Left renal cortex interstitium (tissue), 4 donors: ENCODE data around the gene CSNK1G1. TPM values are rescaled to one million over a fixed set of nuclear protein-coding genes. Genes with fewer than 3 reads are reported as not detected.
"Not testable (repeated sequence)": the region's sequence is repeated elsewhere in the genome, so short reads cannot be mapped to it uniquely, and the experiment has no call there.

ENCODE experiments used
- DNase-seq, 4 donors: peaks; one replicate each; pipeline ENCODE4 v3.0.0-alpha.2; 2013; ENCODE audit warnings: low read depth in 4 of 4, low spot score in 2 of 4, missing footprints in 1 of 4
- polyA plus RNA-seq, 4 donors: library from polyadenylated mRNA; unstranded; fragments of 120-200 nt; gene quantifications; one replicate each; pipeline ENCODE4 v1.2.1, GENCODE V29; 2013; ENCODE audit not compliant: insufficient read length in 4 of 4

The CSNK1G1 gene
- polyA plus RNA-seq, 4 donors: 16.6 to 22.6 (median 21.5) TPM

GRCh38 chr15:64143276-64143675, 212.7 kb downstream of the CSNK1G1 start:
- DNase-seq: no peak

GRCh38 chr15:64141798-64142512, 214.0 kb downstream of the CSNK1G1 start:
- DNase-seq: no peak

GRCh38 chr15:64138331-64138941, 217.5 kb downstream of the CSNK1G1 start:
- no peak for DNase-seq

DNA sequence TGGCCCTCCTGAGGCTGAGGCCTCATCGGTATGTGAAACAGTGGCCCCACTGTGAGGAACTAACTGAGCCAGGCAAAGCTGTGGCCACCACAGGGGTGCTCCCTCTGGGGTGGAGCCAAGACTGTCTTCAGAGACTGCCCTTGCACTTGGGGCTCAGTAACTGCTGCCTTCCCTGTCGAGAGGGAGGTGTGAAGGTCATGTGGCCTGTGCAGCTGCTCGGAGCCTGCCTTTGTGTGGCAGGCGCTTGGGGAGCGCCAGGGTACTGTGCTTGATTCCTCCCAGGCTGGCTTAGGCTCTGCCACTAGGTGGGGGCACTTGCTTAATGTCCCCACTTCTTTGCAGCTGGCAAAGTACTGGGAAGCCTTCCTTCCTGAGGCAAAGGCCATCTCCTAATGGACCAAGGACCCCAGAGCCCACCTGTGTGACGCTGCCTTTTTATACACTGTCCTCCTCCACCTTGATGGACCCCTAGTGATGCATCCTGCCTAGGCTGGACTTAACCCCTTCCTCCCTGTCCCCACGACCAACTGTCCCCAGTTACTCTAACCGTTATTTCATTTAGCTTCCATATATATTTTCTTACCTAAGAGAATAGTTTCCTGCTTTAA, 218.6 kb downstream of the CSNK1G1 start:
- DNase-seq: no peak

GRCh38 chr15:64136347-64136746, 219.6 kb downstream of the CSNK1G1 start:
- no peak for DNase-seq

GRCh38 chr15:64134345-64134829, 221.6 kb downstream of the CSNK1G1 start:
- no peak for DNase-seq

DNA sequence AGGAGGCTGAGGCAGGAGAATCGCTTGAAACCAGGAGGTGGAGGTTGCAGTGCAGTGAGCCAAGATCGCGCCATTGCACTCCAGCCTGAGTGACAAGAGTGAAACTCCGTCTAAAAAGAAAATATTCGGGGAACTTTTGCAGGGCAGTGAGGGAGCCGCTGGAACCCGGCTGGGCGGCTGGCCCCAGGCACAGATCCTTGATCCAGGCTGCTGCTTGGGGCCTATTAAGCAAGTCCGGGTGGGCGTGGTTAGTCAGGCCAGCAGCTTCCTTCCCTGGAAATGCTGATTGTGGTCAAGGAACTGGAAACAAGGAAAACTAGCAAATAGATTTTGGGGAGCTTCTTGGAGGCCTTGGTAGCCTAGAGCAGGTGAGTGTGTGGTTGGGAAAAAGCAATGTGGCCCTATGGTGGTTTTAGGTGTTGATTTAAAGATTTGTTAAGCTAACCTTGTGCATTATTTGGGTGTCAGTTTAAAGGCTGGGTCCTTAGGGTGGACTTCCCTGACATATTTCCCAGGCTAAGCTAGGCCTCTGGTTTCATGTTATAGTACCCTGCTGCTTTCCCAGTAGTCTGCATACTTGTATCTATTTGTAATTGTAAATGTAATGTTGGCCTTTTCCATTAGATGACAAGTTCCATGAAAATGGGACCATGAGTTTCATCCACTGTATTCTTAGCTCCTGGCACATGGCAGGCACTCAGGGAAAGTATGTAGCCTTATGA, 222.2 kb downstream of the CSNK1G1 start:
- DNase-seq: no peak

DNA sequence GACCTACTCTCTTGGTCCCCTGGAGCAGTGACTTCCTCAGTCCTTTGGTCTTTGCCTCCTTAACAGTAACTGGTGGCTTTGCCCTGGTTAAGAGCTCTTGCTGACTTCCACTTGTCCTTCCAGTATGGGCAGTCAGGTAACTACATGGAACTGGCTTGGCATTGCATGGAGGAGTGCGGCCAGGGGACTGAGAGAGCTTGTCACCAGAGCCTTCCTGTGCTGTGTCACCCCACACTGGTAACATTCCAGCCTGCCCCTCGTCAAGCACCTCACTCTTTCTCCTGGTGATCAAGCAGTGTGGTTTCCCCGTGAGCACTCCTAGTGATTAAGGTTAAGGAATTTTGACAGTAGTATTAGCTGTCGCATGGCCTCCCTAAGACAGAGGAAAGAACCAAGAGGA, 223.8 kb downstream of the CSNK1G1 start:
- no peak for DNase-seq

DNA sequence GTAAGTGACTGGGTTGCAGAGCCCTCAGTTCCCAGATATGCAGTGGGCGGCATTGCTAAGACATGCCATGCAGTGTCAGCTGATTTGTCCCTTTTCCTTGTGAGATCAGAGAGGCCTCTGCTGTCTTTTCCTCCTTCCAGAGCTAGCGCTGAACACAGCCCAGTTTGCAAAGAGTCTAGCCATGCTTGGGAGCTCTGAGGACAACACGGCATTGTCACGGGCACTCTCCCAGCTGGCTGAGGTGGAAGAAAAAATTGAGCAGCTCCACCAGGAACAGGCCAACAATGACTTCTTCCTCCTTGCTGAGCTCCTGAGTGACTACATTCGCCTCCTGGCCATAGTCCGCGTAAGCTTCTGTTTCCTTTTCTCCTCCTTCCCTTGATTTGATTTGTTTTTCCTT, 224.4 kb downstream of the CSNK1G1 start:
- no peak for DNase-seq

DNA sequence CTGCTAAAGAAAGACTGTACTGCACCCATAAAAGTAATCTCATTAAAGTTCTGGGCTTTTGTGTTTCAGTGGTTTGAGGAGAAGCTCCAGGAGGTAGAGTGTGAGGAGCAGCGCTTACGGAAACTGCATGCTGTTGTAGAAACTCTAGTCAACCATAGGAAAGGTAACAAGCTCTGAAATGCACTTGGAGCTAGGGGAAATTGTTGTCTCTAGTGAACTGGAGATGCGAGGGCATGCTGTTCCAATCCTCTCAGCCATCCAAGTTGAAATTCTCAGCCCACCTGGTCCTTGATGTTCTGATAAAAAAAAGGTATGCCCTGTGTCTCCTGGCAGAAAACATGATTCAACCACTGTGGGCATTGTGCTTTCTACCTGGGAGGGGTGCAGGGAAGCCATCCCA, 225.8 kb downstream of the CSNK1G1 start:
- DNase-seq: no peak

- no peak for DNase-seq
Measured at GRCh38 chr15:64127521-64128270, 228.3 kb downstream of the CSNK1G1 start.

- no peak for DNase-seq
Measured at GRCh38 chr15:64125978-64126377, 230.0 kb downstream of the CSNK1G1 start.

DNA sequence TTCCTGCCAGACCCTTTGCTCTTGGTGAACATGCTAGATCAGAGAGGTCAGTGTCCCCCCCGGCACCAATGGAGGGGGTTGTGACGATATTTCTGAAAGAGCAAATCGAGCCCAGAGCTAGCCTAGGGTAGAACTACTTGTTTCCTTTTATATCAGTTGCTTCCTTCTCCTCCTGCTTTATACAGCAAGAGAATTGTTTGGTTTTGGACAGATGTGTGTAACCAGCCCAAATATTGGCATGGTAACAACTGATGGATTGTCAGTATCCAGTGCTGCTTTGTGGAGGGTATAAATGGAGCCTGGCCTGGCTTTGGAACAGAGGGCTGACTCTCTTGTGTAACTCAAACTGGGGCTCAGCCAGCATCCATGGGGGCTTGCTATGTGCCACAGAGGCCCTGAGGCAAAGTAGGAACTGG, 233.0 kb downstream of the CSNK1G1 start:
- DNase-seq: no peak

GRCh38 chr15:64122444-64122843, 233.5 kb downstream of the CSNK1G1 start:
- no peak for DNase-seq

DNA sequence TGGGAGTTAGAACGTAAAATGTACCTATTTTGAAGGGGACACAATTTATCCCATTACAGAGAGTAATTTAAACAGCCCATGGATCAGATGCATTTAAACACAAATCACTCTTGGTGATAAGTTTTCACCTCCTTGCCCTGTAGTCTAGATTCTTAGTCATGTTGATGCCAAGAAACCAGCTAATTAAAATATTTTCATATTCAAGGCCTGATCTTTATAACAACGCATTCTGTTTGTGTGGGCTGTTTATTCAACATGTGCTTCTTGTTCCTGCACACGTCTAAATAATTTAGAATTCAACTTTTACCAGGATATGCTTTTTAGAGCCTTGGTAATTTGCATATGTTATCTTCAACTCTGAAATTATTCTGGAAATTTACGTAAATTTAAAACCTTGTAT, 234.4 kb downstream of the CSNK1G1 start:
- no peak for DNase-seq

GRCh38 chr15:64120322-64120721, 235.7 kb downstream of the CSNK1G1 start:
- not testable (repeated sequence) for DNase-seq

- DNase-seq: no peak
Measured at GRCh38 chr15:64117759-64118487, 238.1 kb downstream of the CSNK1G1 start.
